ENCODE results near the gene ADORA2A. TPM values are rescaled to one million over a fixed set of nuclear protein-coding genes. Genes with fewer than 3 reads are reported as not detected.

ADORA2A gene
- total RNA-seq, 1 experiment from 2014 or later, result 3.6 TPM

DNA sequence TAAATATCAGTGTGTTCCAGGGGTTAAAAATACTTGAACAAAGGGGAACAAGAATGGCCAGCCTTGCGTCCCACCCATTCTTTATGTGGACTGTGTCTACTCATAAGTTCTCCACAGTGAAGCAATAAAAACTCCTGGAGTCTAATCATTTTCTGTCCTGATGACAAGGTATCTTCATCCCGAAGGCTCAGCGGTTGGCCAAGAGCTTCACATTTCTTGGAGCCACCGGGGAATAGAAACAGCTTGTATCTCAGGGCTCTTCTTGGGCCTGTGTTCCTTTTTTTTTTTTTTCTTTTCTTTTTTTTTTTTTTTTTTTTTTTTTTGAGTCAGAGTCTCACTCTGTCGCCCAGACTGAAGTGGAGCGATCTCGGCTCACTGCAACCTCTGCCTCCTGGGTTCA lies 36.8 kb upstream of the ADORA2A start (continued):
- TF ChIP-seq SIN3A (IDR thresholded peaks at IDR 0.05; ENCODE audit: low read depth) (no peak), EGR1 (IDR thresholded peaks at IDR 0.05; ENCODE audit: low read depth) (no peak), POLR2AphosphoS5 (IDR thresholded peaks at IDR 0.05; ENCODE audit: low read depth, low read length) (no peak)
- TF ChIP-seq, protein P1, sequence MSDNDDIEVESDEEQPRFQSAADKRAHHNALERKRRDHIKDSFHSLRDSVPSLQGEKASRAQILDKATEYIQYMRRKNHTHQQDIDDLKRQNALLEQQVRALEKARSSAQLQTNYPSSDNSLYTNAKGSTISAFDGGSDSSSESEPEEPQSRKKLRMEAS (IDR thresholded peaks at IDR 0.05), result no peak
- TF ChIP-seq, protein P2, sequence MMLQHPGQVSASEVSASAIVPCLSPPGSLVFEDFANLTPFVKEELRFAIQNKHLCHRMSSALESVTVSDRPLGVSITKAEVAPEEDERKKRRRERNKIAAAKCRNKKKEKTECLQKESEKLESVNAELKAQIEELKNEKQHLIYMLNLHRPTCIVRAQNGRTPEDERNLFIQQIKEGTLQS (IDR thresholded peaks at IDR 0.05), result no peak

DNA sequence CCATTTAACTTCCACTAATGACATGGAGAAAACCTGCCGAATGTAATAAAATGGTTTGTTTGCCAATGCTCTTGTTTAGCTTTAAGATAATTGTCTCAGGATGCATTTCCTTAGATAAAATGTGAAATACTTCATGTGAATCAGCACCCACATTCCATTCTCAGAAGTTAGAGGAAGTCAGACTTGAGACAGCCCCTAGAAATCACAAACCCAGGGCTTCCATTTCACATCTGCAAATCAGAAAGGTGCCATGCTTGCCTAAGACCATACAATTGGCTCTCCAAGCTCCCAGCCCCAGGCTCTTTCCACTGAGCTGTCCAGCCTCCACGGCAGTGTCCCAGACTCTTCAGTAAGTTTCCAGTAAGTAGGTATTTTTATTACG lies 35.6 kb upstream of the ADORA2A start:
- Histone ChIP-seq H3K4me3 (replicated peaks in 1 of 2; ENCODE audit: low read depth in 1 of 2, low read length in 2 of 2) (no peak overlapping the region), H3K4me1 (ENCODE audit: control insufficient read depth in 1 of 2, insufficient read depth in 2 of 2, low read length in 2 of 2) (no peaks in the 10 kb centered on the region), H3K9me2 (ENCODE audit: insufficient read depth) (no peaks in the 10 kb centered on the region), H3K79me2 (ENCODE audit: insufficient read depth, low read length) (no peaks in the 10 kb centered on the region), H3K27ac (ENCODE audit: low read depth, low read length) (no peak overlapping the region), H4K20me1 (ENCODE audit: insufficient read depth) (no peaks in the 10 kb centered on the region), H3K9ac (ENCODE audit: low read length) (no peak overlapping the region), H3K36me3 (ENCODE audit: control insufficient read depth in 1 of 2, insufficient read depth in 2 of 2, low read length in 2 of 2) (peaks cover 3% of the 10 kb centered on the region in 2 experiments; a peak in 1 of 4 replicates), H3K27me3 (ENCODE audit: insufficient read depth, low read length) (no peaks in the 10 kb centered on the region), H2AFZ (ENCODE audit: low read depth, low read length, poor library complexity, severe bottlenecking) (no peak overlapping the region), H3K4me2 (ENCODE audit: low read length) (no peak overlapping the region), H3K9me3 (ENCODE audit: control insufficient read depth in 1 of 2, insufficient read depth in 1 of 2, low read depth in 1 of 2, low read length in 2 of 2) (no peaks in the 10 kb centered on the region)
- no TSS peak for BruUV-seq (replicated peaks)
- ChIA-PET RAD21 (ENCODE audit: low non-redundant PET in 1 of 2, low total read pairs in 2 of 2, uncharacterized antibody in 2 of 2, unreplicated experiment in 2 of 2) (no interaction called here), POLR2A (no interaction called here), CTCF (no interaction called here)
- TF ChIP-seq CBX3 (IDR thresholded peaks at IDR 0.05; ENCODE audit: low read depth) (no peak), POLR2AphosphoS5 (IDR thresholded peaks at IDR 0.05; ENCODE audit: low read depth, low read length) (no peak), FOSL1 (IDR thresholded peaks at IDR 0.05; ENCODE audit: low read depth) (no peak), ZNF274 (IDR thresholded peaks at IDR 0.05; ENCODE audit: low read depth, low read length) (no peak), EZH2 (IDR thresholded peaks at IDR 0.05) (no peak)
- TF ChIP-seq, protein P3, sequence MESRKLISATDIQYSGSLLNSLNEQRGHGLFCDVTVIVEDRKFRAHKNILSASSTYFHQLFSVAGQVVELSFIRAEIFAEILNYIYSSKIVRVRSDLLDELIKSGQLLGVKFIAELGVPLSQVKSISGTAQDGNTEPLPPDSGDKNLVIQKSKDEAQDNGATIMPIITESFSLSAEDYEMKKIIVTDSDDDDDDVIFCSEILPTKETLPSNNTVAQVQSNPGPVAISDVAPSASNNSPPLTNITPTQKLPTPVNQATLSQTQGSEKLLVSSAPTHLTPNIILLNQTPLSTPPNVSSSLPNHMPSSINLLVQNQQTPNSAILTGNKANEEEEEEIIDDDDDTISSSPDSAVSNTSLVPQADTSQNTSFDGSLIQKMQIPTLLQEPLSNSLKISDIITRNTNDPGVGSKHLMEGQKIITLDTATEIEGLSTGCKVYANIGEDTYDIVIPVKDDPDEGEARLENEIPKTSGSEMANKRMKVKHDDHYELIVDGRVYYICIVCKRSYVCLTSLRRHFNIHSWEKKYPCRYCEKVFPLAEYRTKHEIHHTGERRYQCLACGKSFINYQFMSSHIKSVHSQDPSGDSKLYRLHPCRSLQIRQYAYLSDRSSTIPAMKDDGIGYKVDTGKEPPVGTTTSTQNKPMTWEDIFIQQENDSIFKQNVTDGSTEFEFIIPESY (IDR thresholded peaks at IDR 0.05; ENCODE audit: extremely low read depth, insufficient replicate concordance, low read length), result no peak
- TF ChIP-seq, protein P2 (IDR thresholded peaks at IDR 0.05), result no peak
- intact Hi-C loops (cut with micrococcal nuclease), result no loop called here
- DNase-seq (ENCODE audit: low read depth, low spot score) (no peak), ATAC-seq (no peak)
